Stimulated activated naive CD8-positive, alpha-beta T cell treated with anti-CD3 and anti-CD28 coated beads, Interleukin-15, Interleukin-2, amounts not matched to agents 100 U/mL and 50 U/mL, for 24 hours (primary cell): ENCODE measurements around the gene C5.
A peak's percentile ranks its signal among the peaks of the same experiment; 100 is the strongest.
"Not testable (repeated sequence)": the region's sequence is repeated elsewhere in the genome, so short reads cannot be mapped to it uniquely, and the experiment has no call there.

Source experiments
- ATAC-seq: fragments of 150-1000 bp; cut with Tn5 transposase; one replicate; pipeline ENCODE4 v1.10.0; 2021
- DNase-seq: peaks from one replicate; pipeline ENCODE4 v3.0.0; 2021

The C5 gene

DNA sequence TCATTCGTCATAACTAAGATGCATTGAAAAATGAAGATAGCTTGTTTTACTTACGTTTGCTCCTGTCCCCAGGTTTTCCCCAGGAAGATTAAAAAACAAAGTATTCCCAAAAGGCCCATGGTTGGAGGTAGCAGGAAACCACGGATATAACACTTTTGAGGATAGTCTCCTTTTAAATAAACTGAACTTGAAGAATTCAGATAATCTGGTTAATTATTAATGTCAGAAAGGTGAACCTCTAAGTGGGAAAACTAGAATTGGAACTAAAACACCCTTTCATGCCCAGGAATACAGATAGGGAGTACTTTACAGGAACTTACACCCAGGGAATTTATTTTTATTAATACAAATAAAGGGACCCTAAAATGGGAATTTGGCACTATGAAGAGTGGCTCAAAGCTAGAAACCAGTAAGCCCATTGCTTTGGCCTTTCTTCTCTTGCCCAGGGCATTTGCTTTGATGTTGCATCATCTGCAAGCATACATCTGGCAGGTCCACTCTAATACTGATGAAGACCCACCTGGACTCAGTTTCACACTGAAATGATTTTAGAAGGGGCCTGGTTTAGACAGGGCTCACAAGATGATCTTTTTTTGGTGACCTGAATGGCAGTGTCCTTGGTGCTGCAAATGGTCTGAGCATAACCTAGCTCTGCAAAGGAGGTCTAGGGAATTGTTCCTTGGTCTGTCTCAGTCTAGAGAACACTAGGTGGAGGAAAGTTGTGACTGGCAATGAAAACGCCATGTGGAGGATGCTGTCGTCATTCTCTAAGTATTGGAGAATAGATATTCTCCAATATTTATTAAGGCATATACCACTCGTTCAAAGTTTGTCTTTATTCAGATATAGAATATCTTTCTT is at the start of gene C5:
TSS of gene C5 (minus strand) at position 148 of the 861 bp plus-strand sequence. CDS start at position 119, 29 bp downstream.
- ATAC-seq = no peak
- no peak for DNase-seq

DNA sequence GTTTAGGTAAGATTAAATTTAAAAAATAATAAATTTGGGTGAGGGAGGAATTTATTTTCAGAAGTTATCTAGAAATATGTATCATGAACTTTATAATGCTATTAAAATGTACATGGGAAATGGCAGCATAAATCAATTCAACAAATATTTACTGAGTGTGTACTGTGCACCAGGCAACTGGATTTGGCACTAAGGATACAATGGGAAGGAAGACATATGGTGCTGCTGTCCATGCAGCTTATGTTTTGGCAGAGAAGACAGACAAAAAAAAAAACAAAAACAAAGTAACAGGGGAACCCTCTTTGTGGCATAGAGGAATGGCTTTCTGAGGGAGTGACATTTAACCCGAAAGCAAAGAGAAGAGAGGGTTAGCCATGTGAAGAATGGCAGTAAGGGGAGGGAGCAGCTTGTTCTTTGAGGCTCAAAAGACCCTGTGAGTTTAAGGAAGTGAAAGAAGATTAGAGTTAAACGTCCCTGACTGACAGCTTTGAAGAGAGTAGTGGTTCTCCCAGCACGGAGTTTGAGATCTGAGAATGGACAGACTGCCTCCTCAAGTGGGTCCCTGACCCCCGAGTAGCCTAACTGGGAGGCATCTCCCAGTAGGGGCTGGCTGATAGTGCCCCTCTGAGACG is 48.6 kb upstream of the C5 start:
- DNase-seq (no peak), ATAC-seq (no peak)

DNA sequence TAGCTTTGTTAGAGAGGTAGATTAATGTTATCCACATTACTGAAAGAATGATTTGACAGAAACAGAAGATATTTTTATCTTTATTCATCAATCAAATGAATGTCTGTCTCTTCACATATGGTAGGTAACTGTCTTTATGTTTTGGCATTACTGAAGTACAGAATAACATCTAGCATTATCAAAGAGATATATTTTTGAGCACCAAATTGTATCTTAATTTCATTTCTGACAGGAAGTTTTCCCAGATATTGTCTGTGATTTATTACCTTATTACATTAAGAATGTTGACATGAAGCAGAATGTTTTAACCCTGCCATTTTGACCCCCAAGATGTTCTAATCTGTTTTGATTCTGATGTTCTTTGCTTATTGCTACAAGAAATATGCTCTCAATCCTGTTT is 45.0 kb upstream of the C5 start:
- no peak for ATAC-seq
- no peak for DNase-seq

DNA sequence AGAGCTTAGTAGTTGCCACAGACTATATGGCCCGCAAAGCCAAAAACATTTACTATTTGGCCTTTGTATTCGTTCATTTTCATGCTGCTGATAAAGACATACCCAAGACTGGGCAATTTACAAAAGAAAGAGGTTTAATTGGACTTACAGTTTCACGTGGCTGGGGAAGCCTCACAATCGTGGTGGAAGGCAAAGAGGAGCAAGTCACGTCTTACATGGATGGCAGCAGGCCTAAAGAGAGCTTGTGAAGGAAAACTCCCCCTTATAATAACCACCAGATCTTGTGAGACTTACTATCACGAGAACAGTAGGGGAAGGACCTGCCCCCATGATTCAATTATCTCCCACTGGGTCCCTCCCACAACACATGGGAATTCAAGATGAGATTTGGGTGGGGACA is 40.7 kb upstream of the C5 start:
- not testable (repeated sequence) for ATAC-seq, DNase-seq

DNA sequence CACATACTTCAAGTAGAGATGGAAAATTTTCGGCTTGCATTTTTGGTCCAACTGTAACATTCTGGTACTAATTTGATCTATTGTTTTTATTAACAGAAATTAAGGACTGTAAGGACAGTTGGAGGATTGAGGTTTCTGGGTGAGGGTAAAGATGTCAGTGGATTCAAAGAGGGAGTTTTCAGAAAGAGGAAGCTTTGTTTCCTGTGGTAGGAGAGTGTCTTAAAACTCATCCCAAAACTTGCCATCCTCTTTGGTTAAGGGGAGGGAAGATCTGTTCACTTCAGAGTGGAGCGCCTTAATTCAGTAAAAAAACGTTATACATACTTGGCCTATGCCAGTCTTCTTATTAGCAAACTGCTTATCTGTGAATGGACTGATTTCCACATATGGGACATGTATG is 38.5 kb upstream of the C5 start:
- ATAC-seq (no peak), DNase-seq (no peak)

DNA sequence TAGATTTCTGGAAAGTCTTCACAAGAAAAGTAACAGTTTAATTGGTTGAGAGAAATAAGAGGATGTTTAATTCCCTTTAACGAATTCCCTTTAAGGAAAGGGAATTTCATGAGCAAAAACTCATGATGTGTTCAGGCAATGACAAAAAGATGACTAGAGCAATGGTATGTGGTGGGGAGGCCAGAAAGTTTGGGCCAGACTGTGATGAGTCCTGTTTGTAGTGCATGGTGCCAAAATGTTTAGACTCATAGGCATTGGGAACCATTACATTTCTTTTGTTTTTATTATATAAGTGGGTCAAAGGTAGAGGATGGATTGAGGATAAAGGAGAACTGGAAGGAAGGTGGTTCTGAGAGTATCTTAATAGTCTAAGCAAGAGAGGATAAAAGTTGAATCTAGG is 35.6 kb upstream of the C5 start:
- DNase-seq = no peak
- no peak for ATAC-seq

DNA sequence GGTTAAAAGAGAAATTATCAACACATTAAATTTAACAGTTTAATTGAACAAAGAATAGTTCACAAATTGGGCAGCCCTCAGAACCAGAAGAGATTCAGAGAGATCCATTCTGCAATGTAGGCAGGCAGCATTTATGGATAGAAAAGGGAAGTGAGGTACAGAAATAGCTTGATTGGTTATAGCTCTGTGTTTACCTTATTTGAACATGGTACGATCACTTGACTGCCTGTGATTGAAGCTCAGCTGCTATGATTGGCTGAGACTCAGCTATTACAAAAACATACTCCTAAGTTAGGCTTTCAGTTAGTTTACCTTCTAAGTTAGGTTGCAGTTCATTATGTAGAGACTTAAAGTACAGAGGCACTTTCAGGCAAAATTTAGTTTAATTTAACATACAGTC is 32.0 kb upstream of the C5 start:
- ATAC-seq = no peak
- DNase-seq = no peak

DNA sequence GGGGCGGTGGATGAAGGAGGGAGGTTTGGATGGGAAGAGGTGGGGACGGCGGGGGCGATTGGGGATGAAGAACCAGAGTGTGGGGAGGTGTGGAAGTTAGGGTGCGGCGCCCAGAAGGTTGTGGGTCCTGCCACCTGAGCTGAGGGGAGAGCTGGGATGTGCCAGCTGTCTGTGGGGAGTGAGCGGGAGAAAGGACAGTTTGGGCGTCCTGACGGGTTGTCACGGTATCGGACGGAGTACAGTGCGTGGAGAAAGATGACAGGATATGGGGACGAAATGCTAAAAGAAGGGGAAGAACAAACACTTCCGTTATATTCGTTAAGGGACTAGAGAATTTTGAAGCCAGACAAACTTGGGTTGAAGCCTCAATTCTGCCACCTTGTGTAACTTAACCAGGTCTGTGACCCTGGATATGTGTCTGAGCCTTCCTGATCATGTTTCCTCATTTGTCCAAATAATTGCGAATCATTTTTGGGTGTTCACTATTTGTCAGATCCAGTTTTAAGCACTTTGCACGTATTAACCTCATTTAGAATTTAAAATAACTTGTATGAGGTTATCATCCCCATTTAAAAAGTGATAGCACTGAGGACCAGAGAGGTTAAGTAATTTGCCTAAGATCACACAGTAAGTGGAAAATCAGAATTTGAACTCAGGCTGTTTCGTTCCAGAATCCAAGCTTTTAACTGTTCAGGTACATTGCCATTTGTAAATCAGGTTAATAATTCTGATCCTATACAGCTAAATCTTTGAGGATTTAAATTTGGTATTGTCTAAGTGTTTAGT is 25.4 kb upstream of the C5 start:
- DNase-seq (no peak), ATAC-seq (peak; percentile 30)

DNA sequence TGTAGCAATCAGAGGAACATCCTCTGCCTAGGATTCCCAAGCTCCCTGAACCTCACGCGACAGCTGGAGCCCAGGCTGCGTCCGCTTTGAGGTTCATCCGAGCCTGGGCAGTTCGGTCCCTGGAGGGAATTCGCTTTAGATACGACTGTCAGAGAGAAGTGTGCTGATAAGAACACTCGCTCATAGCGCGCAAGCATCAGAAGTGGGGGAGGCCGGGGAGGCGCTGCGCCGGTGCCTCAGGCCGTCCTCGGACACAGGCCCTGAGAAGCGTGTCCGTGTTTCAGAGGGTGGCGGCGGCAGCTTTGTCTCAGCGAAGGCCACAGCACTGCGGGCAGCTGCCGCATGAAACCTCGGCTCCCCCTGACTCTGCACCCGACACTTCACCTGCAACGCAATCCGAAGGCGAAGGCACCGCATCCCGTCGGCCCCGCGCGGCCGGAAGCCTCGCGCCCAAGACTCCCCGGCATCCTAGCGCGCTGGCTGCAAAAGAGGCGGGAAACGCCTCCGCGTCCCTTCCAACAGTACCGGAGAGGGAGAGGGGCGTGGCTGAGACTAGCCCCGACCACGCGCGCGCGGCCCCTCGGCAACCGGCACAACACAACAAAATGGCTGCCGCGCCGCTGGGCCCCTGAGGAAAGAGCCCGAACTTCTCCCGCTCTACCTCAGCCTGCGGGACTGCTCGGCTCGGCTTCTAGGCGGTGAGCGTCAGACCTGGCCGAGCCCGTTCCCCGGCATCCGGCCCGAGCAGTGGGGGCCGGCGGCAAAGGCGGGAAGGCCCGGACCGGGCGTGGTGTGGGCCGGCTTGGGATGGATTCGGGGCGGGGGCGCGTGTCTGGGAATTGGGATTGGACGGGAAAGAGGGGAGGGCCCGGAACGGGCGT is 24.5 kb upstream of the C5 start, which contains the start of gene CNTRL:
TSS of gene CNTRL (plus strand) at position 586 of the 881 bp plus-strand sequence. CDS start 13,372 bp downstream, outside the sequence.
- ATAC-seq (peak; percentile 91), DNase-seq (peak; percentile 95)

DNA sequence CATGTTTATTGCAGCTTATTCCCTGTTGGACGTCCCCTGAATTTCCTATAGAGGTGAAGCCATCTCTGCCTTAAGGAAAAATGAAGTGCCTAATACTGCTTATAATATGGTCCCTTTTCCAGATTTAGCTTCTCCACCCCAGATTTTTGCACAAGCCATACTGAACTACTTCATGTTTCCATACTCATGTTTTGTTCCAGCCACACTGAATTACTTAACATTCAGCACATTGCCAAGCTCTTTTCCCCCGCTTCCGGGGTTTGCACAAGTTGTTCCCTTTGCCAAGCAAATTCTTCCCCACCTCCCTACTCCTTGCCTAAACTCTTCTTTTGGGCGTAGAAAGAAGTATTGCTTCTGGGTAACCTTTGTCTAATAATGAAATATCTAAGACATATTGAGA is 23.0 kb upstream of the C5 start:
- DNase-seq (no peak), ATAC-seq (no peak)

DNA sequence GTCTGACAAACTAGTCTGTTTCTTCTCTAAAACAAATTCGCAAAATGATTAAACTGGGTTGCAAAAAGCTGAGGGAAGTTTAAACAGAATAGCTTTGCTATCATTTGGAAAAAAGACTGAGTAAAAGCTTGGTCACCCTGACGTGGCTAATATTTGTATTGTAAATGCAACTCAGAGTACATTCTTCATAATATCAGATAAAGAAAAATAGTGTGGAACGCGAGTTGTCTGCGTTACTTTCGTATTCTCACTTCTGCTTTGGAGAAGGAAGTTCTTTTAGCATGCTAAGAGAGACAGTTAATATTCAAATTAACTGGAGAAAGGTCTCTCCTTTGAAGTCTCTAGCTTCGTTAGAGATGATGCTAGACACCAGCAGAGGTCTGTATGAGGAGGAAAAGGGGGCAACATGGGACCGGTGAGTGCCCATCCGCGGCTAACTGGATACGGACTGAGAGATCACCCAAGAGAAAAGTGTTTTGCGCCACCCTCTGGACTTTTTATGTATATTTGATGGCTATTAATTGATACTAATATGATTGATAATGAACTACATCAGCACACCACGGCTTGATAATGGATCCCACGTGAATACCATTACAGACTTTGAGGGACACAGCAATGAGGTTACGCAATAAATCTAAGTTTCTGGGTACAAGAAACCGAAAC is 21.8 kb upstream of the C5 start:
- DNase-seq (peak; percentile 26), ATAC-seq (no peak)

DNA sequence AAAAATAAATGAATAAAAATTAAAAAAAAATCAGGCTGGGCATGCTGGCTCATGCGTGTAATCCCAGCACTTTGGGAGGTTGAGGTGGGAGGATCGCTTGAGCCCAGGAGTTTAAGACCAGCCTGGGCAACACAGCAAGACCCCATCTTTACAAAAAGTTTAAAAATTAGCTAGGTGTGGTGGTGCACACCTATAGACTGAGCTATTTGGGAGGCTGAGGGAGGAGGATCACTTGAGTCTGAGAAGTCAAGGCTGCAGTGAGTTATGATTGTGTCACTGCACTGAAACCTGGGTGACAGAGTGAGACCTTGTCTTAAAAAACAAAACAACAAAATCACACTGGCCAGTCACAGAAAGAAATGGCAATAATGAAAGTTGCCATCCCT is 21.3 kb upstream of the C5 start:
- ATAC-seq (no peak), DNase-seq (no peak)

DNA sequence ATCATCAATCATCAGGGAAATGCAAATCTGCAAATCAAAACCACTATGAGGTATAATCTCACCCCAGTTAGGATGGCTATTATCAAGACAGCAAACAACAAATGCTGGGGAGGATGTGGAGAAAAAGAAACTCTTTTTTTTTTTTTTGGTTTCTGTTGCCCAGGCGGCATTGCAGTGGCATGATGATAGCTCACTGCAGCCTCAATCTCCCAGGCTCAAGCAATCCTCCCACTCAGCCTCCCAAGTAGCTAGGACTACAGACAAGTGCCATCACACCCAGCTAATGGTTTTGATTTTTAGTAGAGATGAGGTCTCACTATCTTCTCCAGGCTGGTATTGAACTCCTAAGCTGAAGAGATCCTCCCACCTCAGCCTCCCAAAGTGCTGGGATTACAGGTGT is 19.3 kb upstream of the C5 start:
- ATAC-seq (no peak), DNase-seq (no peak)

DNA sequence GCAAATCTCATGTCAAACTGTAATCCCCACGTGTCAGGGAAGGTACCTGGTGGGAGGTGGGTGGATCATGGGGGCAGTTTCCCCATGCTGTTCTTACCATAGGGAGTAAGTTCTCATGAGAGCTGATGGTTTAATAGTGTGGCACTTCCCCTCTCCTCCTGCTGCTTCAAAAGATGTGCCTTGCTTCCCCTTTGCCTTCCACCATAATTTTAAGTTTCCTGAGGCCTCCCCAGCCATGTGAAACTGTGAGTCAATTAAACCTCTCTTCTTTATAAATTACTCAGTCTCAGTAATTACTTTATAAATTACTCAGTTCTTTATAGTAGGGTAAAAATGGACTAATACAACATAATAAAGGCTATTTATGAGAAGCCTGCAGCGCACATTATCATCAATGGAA is 17.6 kb upstream of the C5 start:
- ATAC-seq (peak; percentile 45), DNase-seq (no peak)

DNA sequence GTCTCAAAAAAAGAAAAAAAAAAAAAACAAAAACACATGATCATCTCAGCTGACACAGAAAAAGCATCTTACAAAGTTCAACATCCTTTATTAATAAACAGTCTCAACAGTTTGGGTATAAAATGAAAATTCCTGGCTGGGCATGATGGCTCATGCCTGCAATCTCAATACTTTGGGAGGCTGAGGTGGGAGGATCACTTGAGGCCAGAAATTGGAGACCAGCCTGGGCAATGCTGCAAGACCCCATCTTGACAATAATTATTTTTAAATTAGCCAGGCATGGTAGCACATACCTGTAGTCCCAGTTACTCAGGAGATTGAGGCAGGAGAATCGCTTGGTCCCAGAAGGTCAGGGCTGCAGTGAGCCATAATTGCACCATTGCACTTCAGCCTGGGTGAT is 16.8 kb upstream of the C5 start:
- no peak for DNase-seq
- no peak for ATAC-seq

DNA sequence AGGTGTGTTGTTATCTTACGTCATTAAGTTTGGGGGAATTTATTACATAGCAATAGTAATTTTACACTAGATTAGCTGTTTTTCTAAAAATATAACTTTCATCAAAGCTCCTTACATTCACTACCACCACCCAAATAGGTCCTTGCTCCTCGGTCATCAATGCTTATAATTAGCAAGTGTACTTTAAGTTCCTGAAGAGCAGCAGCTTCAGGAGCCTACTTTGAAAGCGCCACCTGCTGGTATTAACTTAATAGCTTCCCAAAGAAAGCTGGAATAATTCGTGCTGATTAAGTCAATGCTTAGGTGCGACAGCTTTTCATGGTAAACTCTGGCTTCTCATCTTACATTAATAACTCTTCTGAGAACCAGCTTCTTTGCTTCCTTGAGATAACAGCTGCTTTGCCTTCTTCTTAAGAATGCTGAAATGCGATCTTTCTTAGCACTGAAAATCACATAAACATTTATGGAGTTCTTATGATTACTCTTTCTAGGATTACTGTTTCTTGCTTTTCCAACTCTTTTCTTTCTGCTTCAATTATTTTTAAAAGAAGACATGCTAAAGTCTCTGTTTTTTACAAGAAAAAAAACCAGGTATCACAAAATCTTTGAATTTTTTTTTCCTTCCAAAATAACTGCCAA is 10.0 kb upstream of the C5 start:
- ATAC-seq (no peak), DNase-seq (no peak)

DNA sequence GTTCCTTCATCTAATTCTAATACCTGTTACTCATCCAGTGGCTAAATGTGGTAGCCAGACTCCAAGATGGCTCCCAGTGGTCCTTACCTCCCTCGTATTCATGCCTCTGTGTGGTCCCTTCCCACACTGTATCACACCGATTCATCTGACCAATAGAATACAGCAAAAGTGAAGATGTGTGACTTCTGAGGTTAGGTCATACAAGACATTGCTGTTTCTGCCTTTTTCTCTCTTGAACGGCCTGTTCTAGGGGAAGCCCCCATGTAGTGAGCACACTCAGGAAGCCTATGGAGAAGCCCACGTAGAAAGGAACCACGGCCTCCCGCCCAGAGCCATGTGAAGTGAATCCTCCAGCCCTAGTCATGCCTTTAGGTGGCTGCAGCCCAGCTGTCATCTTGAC is 9.4 kb upstream of the C5 start:
- ATAC-seq = peak; percentile 40
- no peak for DNase-seq

DNA sequence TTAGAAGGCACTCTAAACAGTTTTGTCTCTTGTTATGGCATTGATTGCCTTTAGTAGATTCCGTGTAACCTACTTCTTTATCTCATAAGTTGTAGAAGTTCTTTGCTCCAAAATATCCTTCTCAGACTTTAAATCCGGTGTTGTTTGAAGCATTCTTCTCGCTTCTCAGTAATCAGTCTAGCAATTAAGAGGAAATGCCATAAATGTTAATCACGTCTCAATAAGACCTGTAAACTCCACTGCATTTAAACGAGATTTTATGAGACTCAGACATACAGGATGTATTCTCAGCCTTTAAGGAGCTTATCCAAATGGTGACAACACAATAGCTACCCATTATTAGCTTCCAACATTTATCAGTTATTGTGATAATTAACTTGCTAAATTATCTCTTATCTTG is 7.7 kb upstream of the C5 start:
- DNase-seq (no peak), ATAC-seq (no peak)

DNA sequence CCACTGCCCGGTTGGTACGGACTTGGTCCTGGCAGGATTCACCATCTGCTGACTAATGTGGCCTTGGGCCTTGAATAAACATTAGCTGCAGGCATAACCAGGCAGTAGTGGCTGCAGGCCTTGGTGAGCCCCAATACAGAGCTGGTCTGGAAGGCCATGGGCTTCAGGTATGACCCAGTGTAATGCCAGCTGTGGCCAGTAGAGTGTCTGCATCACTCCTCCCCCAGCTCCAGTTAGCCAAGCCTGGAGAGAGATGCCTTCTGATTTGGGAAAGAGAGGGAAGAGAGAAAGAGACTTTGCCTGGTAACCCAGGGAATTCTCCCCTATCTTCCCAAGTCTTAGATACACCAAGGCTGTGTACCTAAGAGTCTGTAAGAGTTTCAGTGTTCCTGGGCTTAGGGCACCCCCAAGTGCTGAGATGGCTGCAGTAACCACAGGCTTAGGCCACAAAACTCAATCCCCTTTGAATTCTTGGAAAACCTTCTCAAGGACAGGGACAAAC is 5.6 kb upstream of the C5 start:
- ATAC-seq = peak; percentile 52

DNA sequence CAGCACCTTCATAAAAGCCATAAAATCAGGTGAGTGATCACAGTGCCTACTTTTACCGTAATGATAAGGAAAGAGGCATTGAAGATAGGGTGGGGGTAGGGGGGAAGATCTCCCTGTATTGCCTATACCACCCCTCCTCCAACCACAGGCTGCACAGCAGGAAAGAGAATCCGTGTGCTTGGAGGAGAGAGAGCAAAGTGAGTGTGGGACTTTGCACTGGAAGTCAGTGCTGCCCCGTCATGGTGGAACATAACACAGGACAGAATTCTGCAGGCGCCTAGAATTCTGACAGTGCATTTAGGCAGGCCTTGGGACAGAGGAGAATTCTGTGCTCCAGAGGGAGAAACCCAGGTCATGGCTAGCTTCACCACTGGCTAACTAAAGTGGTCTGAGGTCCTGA is 3.5 kb upstream of the C5 start:
- DNase-seq (no peak), ATAC-seq (no peak)

More for the DNA sequence above, 5.6 kb upstream of the C5 start:
- no peak for DNase-seq

DNA sequence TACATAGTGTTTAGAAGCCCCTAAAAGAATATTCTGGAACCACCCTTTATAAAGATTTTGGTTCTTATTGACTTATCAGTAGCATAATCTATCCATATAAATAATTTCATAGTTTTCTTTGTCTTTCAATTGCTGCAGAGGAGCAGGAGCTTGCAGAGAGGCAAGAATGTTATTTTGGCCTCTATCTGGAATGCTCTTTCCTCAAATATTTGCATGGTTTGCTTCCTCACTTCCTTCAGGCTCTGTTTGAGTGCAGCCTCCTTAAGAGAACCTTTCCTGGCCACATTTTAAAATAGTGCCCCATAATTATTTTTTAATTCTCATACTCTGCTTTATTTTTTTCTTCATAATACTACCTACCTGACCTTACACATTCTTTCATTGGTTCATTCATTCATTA is 1.5 kb downstream of the C5 start:
- DNase-seq (no peak), ATAC-seq (no peak)
